H1 (cell line): ENCODE results near the gene PRKCH.

Experiments
- ASH2L ChIP-seq: fragments of 200-600, 300-600 bp; sonication (generic); IDR thresholded peaks from one replicate; pipeline ENCODE4 v1.7.1; 2017; ENCODE audit warnings: low read length
- BCL11A ChIP-seq, 2 experiments: IDR thresholded peaks; one replicate each; pipeline ENCODE4 v1.6.1; 2011; ENCODE audit warnings: low read depth in 2 of 2, low read length in 2 of 2, mild to moderate bottlenecking in 2 of 2
- POLR2A ChIP-seq, 2 experiments: IDR thresholded peaks; 1 replicate in 1 of 2; 2 replicates in 1 of 2; pipeline ENCODE4 v1.6.1; 2011; ENCODE audit warnings: low read depth in 2 of 2, low read length in 2 of 2, mild to moderate bottlenecking in 2 of 2; ENCODE audit errors: control extremely low read depth in 1 of 2
- POLR2AphosphoS5 ChIP-seq: IDR thresholded peaks from 2 replicates; pipeline ENCODE4 v1.6.1; 2011; ENCODE audit warnings: low read depth, low read length
- RAD21 ChIP-seq, 2 experiments: IDR thresholded peaks in 1 of 2; conservative IDR thresholded peaks in 1 of 2; 2 replicates each; pipeline ENCODE4 v1.6.1; 2011; ENCODE audit warnings: low read depth in 2 of 2, low read length in 2 of 2, improper control_type of control experiment in 1 of 2, inconsistent platforms in 1 of 2, mild to moderate bottlenecking in 1 of 2, moderate library complexity in 1 of 2
- TCF12 ChIP-seq: IDR thresholded peaks from 2 replicates; pipeline ENCODE4 v1.6.1; 2011; ENCODE audit warnings: low read depth, mild to moderate bottlenecking, low read length
- YY1 ChIP-seq: IDR thresholded peaks from 2 replicates; pipeline ENCODE4 v1.6.1; 2011; ENCODE audit warnings: low read depth, mild to moderate bottlenecking, low read length
- TF ChIP-seq, protein P1 (sequence below), 3 experiments: IDR thresholded peaks; 1 replicate in 2 of 3; 2 replicates in 1 of 3; pipeline versions ENCODE4 v1.5.1 to v1.6.1; 2011; ENCODE audit warnings: low read length in 3 of 3, mild to moderate bottlenecking in 3 of 3, inconsistent platforms in 2 of 3, low read depth in 1 of 3, moderate library complexity in 1 of 3; ENCODE audit not compliant: insufficient read depth in 1 of 3; ENCODE audit errors: control extremely low read depth in 1 of 3

DNA sequence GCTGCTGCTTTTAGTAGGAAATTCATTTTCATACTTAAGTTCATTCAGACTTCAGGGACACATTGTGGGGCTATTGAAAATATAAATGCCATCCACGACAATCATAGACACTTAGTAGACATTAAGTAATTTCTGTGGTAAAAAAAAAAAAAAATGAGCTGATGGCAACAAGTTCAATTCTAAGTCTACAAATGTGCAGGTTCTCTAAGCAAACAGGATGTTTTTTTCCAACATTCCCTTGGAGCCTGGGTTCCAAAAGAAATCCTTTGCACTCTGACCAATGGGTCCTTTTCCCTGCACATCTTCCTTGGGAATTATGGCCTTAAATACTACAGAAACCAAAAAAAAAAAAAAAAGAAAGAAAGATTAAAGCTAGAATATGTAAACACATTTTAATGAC, 198.4 kb downstream of the PRKCH start:
- TF ChIP-seq, protein P1, sequence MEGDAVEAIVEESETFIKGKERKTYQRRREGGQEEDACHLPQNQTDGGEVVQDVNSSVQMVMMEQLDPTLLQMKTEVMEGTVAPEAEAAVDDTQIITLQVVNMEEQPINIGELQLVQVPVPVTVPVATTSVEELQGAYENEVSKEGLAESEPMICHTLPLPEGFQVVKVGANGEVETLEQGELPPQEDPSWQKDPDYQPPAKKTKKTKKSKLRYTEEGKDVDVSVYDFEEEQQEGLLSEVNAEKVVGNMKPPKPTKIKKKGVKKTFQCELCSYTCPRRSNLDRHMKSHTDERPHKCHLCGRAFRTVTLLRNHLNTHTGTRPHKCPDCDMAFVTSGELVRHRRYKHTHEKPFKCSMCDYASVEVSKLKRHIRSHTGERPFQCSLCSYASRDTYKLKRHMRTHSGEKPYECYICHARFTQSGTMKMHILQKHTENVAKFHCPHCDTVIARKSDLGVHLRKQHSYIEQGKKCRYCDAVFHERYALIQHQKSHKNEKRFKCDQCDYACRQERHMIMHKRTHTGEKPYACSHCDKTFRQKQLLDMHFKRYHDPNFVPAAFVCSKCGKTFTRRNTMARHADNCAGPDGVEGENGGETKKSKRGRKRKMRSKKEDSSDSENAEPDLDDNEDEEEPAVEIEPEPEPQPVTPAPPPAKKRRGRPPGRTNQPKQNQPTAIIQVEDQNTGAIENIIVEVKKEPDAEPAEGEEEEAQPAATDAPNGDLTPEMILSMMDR (IDR thresholded peaks at IDR 0.05; ENCODE audit: control extremely low read depth in 1 of 3, insufficient read depth in 1 of 3, low read depth in 1 of 3, low read length in 3 of 3), result no peak
- TF ChIP-seq POLR2A (IDR thresholded peaks at IDR 0.05; ENCODE audit: control extremely low read depth in 1 of 2, low read depth in 2 of 2, low read length in 2 of 2) (no peak), ASH2L (no peak), YY1 (no peak), TCF12 (no peak), POLR2AphosphoS5 (no peak), BCL11A (IDR thresholded peaks at IDR 0.05; ENCODE audit: low read depth in 2 of 2, low read length in 2 of 2) (no peak), RAD21 (IDR thresholded peaks at IDR 0.05 in 1 of 2, conservative IDR thresholded peaks at IDR 0.05 in 1 of 2; ENCODE audit: low read depth in 2 of 2, low read length in 2 of 2) (no peak)
